HG02610 (cell line): ENCODE results near the gene FABP6.
"Not testable (repeated sequence)": the region's sequence is repeated elsewhere in the genome, so short reads cannot be mapped to it uniquely, and the experiment has no call there.

Experiments used
- ATAC-seq: cut with Tn5 transposase; IDR thresholded peaks from one replicate; pipeline ENCODE4 v1.9.1; 2021; ENCODE audit warnings: mild to moderate bottlenecking, moderate library complexity; ENCODE audit not compliant: unreplicated experiment

FABP6 gene

GRCh38 chr5:160219356-160219755 is 9.9 kb upstream of the FABP6 start:
- ATAC-seq, result no peak

GRCh38 chr5:160221082-160221481 is 8.2 kb upstream of the FABP6 start:
- peak; percentile 81 for ATAC-seq

DNA sequence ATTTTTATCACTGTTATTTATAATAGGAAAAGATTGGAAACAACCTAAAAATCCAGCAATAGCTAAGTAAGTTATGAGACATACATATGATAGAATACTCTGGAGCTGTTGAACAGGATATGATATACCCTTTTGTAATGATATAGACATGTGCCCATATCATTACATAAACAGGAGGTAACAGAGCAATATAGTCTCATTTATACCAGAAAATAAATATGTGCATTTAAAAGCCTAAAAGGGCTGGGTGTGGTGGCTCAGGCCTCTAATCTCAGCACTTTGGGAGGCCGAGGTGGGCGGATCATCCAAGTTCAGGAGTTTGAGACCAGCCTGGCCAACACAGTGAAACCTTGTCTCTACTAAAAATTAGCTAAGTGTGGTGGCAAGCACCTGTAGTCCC is 2.3 kb upstream of the FABP6 start:
- ATAC-seq, result no peak

- ATAC-seq, result peak; percentile 74
Measured at GRCh38 chr5:160230686-160231527, 1.6 kb downstream of the FABP6 start.

DNA sequence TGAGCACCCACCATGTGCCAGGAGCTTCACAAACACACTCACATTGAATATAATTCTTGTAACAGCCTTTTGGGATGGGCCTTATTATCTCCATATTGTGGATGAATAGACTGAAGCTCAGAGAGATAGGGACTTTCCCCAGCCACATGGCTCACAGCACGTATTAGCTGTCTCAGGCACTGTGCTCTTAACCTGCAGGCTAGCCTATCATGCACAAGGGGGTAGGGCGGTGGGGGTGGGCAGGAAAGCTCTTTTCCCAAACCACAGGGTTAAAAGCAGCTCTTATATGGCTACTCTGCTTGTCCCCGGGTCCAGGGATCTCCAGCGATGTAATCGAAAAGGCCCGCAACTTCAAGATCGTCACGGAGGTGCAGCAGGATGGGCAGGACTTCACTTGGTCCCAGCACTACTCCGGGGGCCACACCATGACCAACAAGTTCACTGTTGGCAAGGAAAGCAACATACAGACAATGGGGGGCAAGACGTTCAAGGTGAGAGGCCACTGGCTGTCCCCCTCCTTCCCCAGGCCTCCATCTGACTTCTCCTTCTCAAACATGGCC is 2.6 kb downstream of the FABP6 start:
- ATAC-seq, result peak; percentile 54

- ATAC-seq, result peak; percentile 37
Measured at GRCh38 chr5:160233215-160233614, 3.9 kb downstream of the FABP6 start.

- ATAC-seq, result no peak
Measured at GRCh38 chr5:160235731-160236130, 6.4 kb downstream of the FABP6 start.

- ATAC-seq, result no peak
Measured at GRCh38 chr5:160237571-160238093, 8.3 kb downstream of the FABP6 start.

- ATAC-seq, result no peak
Measured at GRCh38 chr5:160240350-160240749, 11.0 kb downstream of the FABP6 start.

- no peak for ATAC-seq
Measured at GRCh38 chr5:160242145-160242544, 12.8 kb downstream of the FABP6 start.

- ATAC-seq, result no peak
Measured at GRCh38 chr5:160245506-160246086, 16.3 kb downstream of the FABP6 start.

GRCh38 chr5:160249570-160249969 is 20.3 kb downstream of the FABP6 start:
- not testable (repeated sequence) for ATAC-seq

GRCh38 chr5:160250226-160250625 is 20.9 kb downstream of the FABP6 start:
- no peak for ATAC-seq

- no peak for ATAC-seq
Measured at GRCh38 chr5:160250826-160251225, 21.5 kb downstream of the FABP6 start.

DNA sequence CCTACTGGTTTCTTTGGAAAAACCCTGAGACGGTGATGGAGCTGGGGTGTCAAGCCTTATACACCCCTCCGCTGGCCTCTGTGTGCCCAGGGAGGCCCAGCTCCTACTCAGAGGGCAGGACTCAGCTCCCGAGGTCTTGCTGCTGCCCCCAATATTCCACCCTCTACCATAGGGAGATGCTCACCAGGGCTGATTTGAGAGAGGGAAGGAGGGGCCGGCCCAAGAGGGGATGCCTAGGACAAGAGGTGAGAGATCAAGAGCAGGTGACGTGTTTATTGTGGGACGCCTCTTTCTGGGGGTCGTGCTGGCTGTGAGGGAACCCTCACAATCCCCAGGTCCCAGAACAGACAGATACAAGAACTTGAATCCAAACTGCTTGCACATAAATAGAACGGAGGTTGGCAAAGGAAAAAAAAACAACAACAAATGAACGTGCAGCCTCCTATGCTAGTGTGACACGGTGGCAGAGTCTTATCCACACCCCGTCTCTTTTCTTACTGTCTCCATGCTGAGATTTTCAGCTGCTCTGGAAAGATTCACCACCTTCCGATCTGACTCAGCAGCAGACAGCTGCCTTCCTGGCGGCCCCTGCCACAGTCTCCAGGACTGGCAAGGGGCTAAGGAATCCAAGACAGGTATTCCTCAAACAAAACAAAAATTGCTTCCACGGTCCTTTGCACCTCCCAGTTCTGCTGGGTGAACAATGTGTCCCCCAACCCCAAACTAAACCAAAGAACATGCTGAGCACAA is 22.3 kb downstream of the FABP6 start:
- ATAC-seq, result no peak

DNA sequence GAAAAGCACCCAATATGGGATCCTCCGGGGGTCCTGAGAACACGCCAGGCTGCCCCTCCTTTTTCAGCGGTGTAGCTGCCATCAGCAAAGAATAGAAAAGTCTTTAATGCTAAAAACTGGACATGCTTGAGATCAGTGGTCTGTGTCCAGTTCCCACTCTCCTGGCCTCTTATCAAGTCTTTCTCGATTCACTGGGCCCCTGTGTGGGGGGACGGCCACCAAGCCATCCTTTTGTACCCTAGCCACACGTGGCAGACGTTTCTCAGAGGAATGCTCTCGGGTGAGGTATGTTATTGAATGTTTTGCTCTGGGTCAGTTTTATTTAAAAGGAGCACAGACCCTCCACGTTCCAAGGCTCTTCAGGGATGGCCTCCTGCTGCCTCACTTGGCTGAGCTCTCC is 23.6 kb downstream of the FABP6 start:
- no peak for ATAC-seq

DNA sequence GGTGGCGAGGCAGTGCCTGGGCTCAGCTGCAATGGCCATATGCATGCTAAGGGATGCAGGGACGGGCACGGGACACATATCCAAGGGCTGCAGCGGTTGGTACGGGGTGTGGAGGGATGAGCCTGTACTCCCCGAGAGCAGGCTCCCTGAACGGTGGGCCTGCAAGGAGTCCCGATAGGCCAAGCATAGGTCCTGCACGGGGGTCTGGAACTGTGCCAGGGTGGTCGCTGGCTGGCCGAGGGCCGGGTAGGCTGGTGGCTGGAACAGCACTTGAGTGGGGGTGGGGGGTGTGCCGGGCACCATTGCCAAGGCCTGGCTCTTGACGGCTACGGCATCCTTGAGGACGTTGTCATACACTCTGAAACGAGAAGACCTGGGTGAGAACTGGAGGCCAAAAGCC is 24.1 kb downstream of the FABP6 start:
- ATAC-seq, result no peak

DNA sequence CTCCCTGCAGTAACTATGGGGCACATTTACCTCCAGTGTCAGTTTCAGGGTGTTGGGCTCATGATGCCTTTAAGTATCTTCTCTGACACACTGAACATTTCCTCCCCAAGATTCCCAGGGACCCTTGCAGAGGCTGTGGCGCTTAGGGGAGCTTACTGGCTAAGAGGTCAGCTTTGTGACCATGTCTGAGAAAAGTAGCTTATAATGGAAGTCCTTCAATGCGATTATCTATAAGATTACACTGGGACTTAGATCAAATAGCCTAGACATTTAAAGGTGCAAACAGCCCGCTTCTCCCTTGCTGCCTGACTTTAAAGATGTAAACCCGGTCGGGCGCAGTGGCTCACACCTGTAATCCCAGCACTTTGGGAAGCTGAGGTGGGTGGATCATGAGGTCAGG is 25.4 kb downstream of the FABP6 start:
- ATAC-seq, result no peak

DNA sequence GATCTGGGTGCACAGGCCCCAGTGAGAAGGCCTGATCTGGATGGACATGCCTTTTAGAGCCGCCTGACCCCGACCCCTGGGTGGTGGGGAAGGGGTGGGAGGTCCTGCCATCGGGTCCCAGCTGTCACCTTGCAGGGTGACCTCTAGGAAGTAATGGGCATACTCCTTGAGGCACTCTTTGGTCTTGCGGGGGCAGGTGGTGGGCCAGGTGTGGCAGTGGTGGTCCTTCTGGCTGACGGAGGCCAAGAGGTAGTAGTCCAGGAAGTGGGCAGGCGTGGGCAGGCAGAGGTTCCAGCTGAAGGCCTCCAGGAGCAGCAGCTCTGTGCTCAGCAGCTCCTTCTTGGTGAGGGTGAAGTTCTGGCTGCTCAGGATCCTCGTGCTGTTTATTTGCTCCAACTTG is 30.0 kb downstream of the FABP6 start:
- no peak for ATAC-seq

DNA sequence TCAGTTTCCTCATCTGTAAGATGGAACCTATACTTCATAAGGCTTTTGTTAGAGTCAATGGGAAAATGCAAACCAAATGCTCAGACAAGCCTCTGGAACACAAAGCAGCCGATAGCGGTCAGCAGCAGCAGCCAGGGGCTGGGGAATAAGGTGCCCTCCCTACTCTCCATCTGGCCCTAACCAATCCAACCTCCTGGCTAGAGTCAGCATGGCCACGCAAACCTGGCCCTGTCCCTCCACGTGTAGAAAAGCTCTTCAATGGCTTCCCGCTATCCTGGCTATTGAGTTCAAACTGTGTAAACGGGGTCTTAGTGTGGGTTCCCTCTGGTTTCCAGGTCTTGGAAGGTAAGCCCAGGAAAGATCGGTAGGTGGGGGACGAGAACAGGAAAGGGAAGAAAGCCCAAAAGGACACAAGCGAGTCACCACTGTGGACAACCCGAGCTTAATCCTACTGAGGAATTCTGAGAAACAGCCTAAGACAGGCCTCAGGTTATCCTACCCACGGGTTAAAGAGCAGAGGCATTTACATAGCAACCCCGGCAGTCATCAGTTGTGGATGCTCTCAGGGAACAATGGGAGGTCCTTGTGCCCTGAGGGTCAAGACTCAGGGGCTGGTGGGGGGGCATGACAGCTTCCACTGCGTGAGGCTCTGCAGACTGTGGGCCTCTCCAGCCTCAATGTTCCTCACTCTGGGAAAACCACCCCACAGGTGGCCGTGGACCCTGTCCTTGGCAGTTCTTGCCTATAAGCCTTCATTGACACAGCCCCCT is 30.9 kb downstream of the FABP6 start:
- no peak for ATAC-seq
